ENCODE results near the gene WASHC2A.

DNA sequence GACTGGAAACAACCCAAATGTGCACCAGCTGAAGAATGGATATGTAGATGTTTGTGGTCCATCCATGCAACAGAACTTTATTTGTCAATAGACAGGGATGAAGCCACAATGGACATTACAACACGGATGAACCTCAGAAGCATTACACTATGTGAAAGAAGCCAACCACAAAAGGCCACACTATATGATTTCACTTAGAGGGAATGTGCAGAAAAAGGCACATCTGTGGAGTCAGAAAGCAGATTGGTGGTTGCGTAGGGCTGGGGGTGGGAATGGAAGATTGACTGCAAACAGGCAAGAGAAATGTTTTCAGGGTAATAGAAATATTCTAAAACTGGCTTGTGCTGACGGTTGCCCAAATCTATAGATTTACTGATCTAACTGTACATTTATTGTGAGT lies 34.3 kb upstream of the WASHC2A start:
- TF ChIP-seq POLR2A (IDR thresholded peaks at IDR 0.05; ENCODE audit: low read length) = no peak
- no peak for TF ChIP-seq GATA1 (IDR thresholded peaks at IDR 0.05; ENCODE audit: low read depth, low read length)

Data from erythroblast (primary cell).